GM13977 (cell line): ENCODE results near the gene CBX2.
"Not testable (repeated sequence)": the region's sequence is repeated elsewhere in the genome, so short reads cannot be mapped to it uniquely, and the experiment has no call there.

Experiments used
- DNase-seq: peaks from one replicate; pipeline ENCODE4 v3.0.0; 2012; ENCODE audit warnings: low spot score
- CTCF ChIP-seq: IDR thresholded peaks from 2 replicates; pipeline ENCODE4 v1.5.1; 2012; ENCODE audit warnings: mild to moderate bottlenecking, control low read depth; ENCODE audit not compliant: insufficient read depth; ENCODE audit errors: extremely low read depth, missing control alignments
- in situ Hi-C: fragments of 300-500 bp; cut with MboI; formaldehyde crosslinking; loops from one replicate; pipeline ENCODE4 v1.12.0; 2022; ENCODE audit warnings: low sequenced_read_pairs, low pct_unique_long_range_greater_than_20kb, mixed read lengths, inconsistent platforms; ENCODE audit not compliant: unreplicated experiment

The CBX2 gene

GRCh38 chr17:79765708-79766107, 12.2 kb upstream of the CBX2 start:
- no peak for DNase-seq
- TF ChIP-seq CTCF: no peak
- in situ Hi-C loops: no loop called here

- no peak for TF ChIP-seq CTCF
- no peak for DNase-seq
- in situ Hi-C loops: no loop called here
Observed at GRCh38 chr17:79769570-79770506, 8.1 kb upstream of the CBX2 start.

GRCh38 chr17:79771276-79771675, 6.7 kb upstream of the CBX2 start:
- in situ Hi-C loops: no loop called here
- TF ChIP-seq CTCF: no peak
- no peak for DNase-seq

GRCh38 chr17:79772726-79773125, 5.2 kb upstream of the CBX2 start:
- in situ Hi-C loops: not testable (repeated sequence)

GRCh38 chr17:79774561-79774975, 3.4 kb upstream of the CBX2 start:
- in situ Hi-C loops: no loop called here
- no peak for DNase-seq
- TF ChIP-seq CTCF: no peak

More at GRCh38 chr17:79772726-79773125, 5.2 kb upstream of the CBX2 start:
- not testable (repeated sequence) for DNase-seq

GRCh38 chr17:79775632-79776031, 2.3 kb upstream of the CBX2 start:
- TF ChIP-seq CTCF: no peak

More at GRCh38 chr17:79775632-79776031, 2.3 kb upstream of the CBX2 start:
- DNase-seq: no peak
- in situ Hi-C loops: loop anchor here (25.0 kb wide), 1 partner anchor 187 kb away; no protein-coding TSS in a partner anchor
